Keratinocyte (primary cell): ENCODE data around the gene GLT8D1. TPM values are rescaled to one million over a fixed set of nuclear protein-coding genes. Genes with fewer than 3 reads are reported as not detected.

ENCODE experiments used
- DNase-seq: peaks from one replicate; pipeline ENCODE4 v3.0.0-alpha.2; 2011; ENCODE audit warnings: low read depth, missing footprints, low spot score
- FAIRE-seq: peaks from 2 replicates; lab custom pipeline; 2011; peaks lifted over from hg19 to GRCh38; lab: Jason Lieb, UNC
- H2AFZ ChIP-seq: 2 replicates; pipeline ENCODE4 v1.6.0; 2012; ENCODE audit warnings: low read length, control low read depth, inconsistent platforms; ENCODE audit not compliant: control insufficient read depth
- H3K27ac ChIP-seq: 2 replicates; pipeline ENCODE4 v1.5.1; 2011; ENCODE audit warnings: low read length; ENCODE audit not compliant: control insufficient read depth, insufficient read depth
- H3K27me3 ChIP-seq: 3 replicates; pipeline ENCODE4 v1.6.0; 2011; ENCODE audit warnings: low read length; ENCODE audit not compliant: control insufficient read depth, insufficient read depth; ENCODE audit errors: extremely low read depth
- H3K36me3 ChIP-seq, 2 experiments: 2 replicates in 1 of 2; 3 replicates in 1 of 2; pipeline ENCODE4 v1.5.1; 2011; ENCODE audit warnings: low read length in 2 of 2, mild to moderate bottlenecking in 1 of 2; ENCODE audit not compliant: control insufficient read depth in 2 of 2, insufficient read depth in 2 of 2; ENCODE audit errors: extremely low read depth in 1 of 2
- H3K4me1 ChIP-seq: 3 replicates; pipeline ENCODE4 v1.5.1; 2011; ENCODE audit warnings: low read length; ENCODE audit not compliant: control insufficient read depth, insufficient read depth; ENCODE audit errors: extremely low read depth
- H3K4me2 ChIP-seq: 3 replicates; pipeline ENCODE4 v1.6.0; 2011; ENCODE audit warnings: low read depth, low read length; ENCODE audit not compliant: control insufficient read depth, insufficient read depth; ENCODE audit errors: extremely low read depth
- H3K4me3 ChIP-seq, 3 experiments: fragments of 200-600 bp in 1 of 3; sonication (generic) in 1 of 3; 2 replicates in 2 of 3; 3 replicates in 1 of 3; pipeline ENCODE4 v1.5.1; 2011 to 2016; ENCODE audit warnings: low read length in 3 of 3, mild to moderate bottlenecking in 3 of 3, control low read depth in 2 of 3, inconsistent platforms in 1 of 3, low read depth in 1 of 3, mixed read lengths in 1 of 3, mixed run types in 1 of 3, moderate library complexity in 1 of 3; ENCODE audit not compliant: control insufficient read depth in 2 of 3, insufficient read depth in 2 of 3; ENCODE audit errors: extremely low read depth in 1 of 3
- H3K79me2 ChIP-seq: 2 replicates; pipeline ENCODE4 v1.6.0; 2012; ENCODE audit warnings: low read length; ENCODE audit not compliant: control insufficient read depth, insufficient read depth
- H3K9ac ChIP-seq: 3 replicates; pipeline ENCODE4 v1.6.0; 2011; ENCODE audit warnings: low read length; ENCODE audit not compliant: control insufficient read depth, insufficient read depth; ENCODE audit errors: extremely low read depth
- H3K9me1 ChIP-seq: 3 replicates; pipeline ENCODE4 v1.6.0; 2011; ENCODE audit warnings: low read length; ENCODE audit not compliant: control insufficient read depth, insufficient read depth; ENCODE audit errors: extremely low read depth
- H3K9me3 ChIP-seq: 2 replicates; pipeline ENCODE4 v1.5.1; 2012; ENCODE audit warnings: low read depth, low read length; ENCODE audit not compliant: control insufficient read depth
- H4K20me1 ChIP-seq: 3 replicates; pipeline ENCODE4 v1.6.0; 2011; ENCODE audit warnings: low read length; ENCODE audit not compliant: control insufficient read depth, insufficient read depth; ENCODE audit errors: extremely low read depth
- CTCF ChIP-seq, 3 experiments: IDR thresholded peaks in 1 of 3; conservative IDR thresholded peaks in 1 of 3; optimal IDR thresholded peaks in 1 of 3; 2 replicates in 2 of 3; 3 replicates in 1 of 3; pipeline versions ENCODE3 to v1.5.1; 2011; ENCODE audit warnings: low read length in 3 of 3, mild to moderate bottlenecking in 3 of 3, moderate library complexity in 2 of 3, control low read depth in 1 of 3, inconsistent platforms in 1 of 3; ENCODE audit not compliant: insufficient read depth in 2 of 3; ENCODE audit errors: extremely low read depth in 1 of 3
- EZH2 ChIP-seq: IDR thresholded peaks from one replicate; pipeline ENCODE4 v1.6.1; 2012; ENCODE audit warnings: inconsistent platforms, mild to moderate bottlenecking, low read length, moderate library complexity
- dilution Hi-C: fragments of 300-500 bp; cut with MboI; formaldehyde crosslinking; loops from one replicate; pipeline ENCODE4 v1.7.0; 2020; ENCODE audit warnings: low sequenced_read_pairs; ENCODE audit not compliant: extremely low pct_ligation_motif_present
- polyA plus RNA-seq, 5 experiments: library from polyadenylated mRNA; depleted of rRNA in 3 of 5; stranded (reverse) in 3 of 5; stranded (forward) in 1 of 5; unstranded in 1 of 5; fragments of >200 nt; gene quantifications; 1 replicate in 1 of 5; 2 replicates in 3 of 5; 3 replicates in 1 of 5; pipeline versions ENCODE4 v1.2.1 to v1.2.3, GENCODE V29; 2011 to 2012; ENCODE audit warnings: missing spikeins in 2 of 5, low read depth in 1 of 5, low replicate concordance in 1 of 5

The GLT8D1 gene
- polyA plus RNA-seq, 1 donor (not counting 4 experiments of a cell fraction or from before 2014, with no cell fraction given): 66.4 TPM

GRCh38 chr3:52650439-52650838 lies 55.2 kb downstream of the GLT8D1 start:
- dilution Hi-C loops: no loop called here
- Histone ChIP-seq H4K20me1 (no peaks in the 10 kb centered on the region), H2AFZ (no peak overlapping the region), H3K36me3 (peaks cover 14 to 31% of the 10 kb centered on the region in 2 experiments), H3K4me3 (no peak overlapping the region), H3K9ac (no peak overlapping the region), H3K27ac (no peak overlapping the region), H3K9me3 (no peaks in the 10 kb centered on the region), H3K79me2 (no peaks in the 10 kb centered on the region), H3K4me2 (no peak overlapping the region), H3K9me1 (no peaks in the 10 kb centered on the region), H3K27me3 (no peaks in the 10 kb centered on the region), H3K4me1 (no peaks in the 10 kb centered on the region)
- FAIRE-seq: no peak
- DNase-seq: no peak
- no peak for TF ChIP-seq EZH2
- TF ChIP-seq CTCF (optimal IDR thresholded peaks at IDR 0.05 in 1 of 3, IDR thresholded peaks at IDR 0.05 in 1 of 3, conservative IDR thresholded peaks at IDR 0.05 in 1 of 3; ENCODE audit: extremely low read depth in 1 of 3, insufficient read depth in 2 of 3, low read length in 3 of 3): no peak

GRCh38 chr3:52649461-52650210 lies 56.0 kb downstream of the GLT8D1 start:
- DNase-seq (no peak), FAIRE-seq (no peak)
- H3K27me3 ChIP-seq: no peaks in the 10 kb centered on the region
- no peaks in the 10 kb centered on the region for H3K9me1 ChIP-seq
- no peak overlapping the region for H3K27ac ChIP-seq
- dilution Hi-C loops: no loop called here
- H3K4me2 ChIP-seq: no peak overlapping the region
- no peaks in the 10 kb centered on the region for H3K4me1 ChIP-seq
- no peaks in the 10 kb centered on the region for H3K9me3 ChIP-seq
- H4K20me1 ChIP-seq: no peaks in the 10 kb centered on the region
- H3K79me2 ChIP-seq: no peaks in the 10 kb centered on the region
- peaks cover 14 to 33% of the 10 kb centered on the region in 2 experiments for H3K36me3 ChIP-seq
- TF ChIP-seq EZH2 (no peak), CTCF (optimal IDR thresholded peaks at IDR 0.05 in 1 of 3, IDR thresholded peaks at IDR 0.05 in 1 of 3, conservative IDR thresholded peaks at IDR 0.05 in 1 of 3; ENCODE audit: extremely low read depth in 1 of 3, insufficient read depth in 2 of 3, low read length in 3 of 3) (no peak)
- H3K4me3 ChIP-seq: no peak overlapping the region
- H3K9ac ChIP-seq: no peak overlapping the region
- no peak overlapping the region for H2AFZ ChIP-seq
